WERI-Rb-1 (cell line): ENCODE measurements around the gene PC.

Experiments used
- DNase-seq: peaks from one replicate; pipeline ENCODE4 v3.0.0-alpha.2; 2020
- H3K27ac ChIP-seq: fragments of 250-450 bp; sonication (Bioruptor Pico); 2 replicates; pipeline ENCODE4 v1.5.1; 2020; ENCODE audit warnings: mild to moderate bottlenecking, moderate library complexity
- H3K27me3 ChIP-seq: fragments of 250-450 bp; sonication (Bioruptor Pico); 2 replicates; pipeline ENCODE4 v1.5.1; 2021; ENCODE audit warnings: mild to moderate bottlenecking, low read depth, moderate library complexity; ENCODE audit not compliant: insufficient read depth, severe bottlenecking
- H3K36me3 ChIP-seq: fragments of 250-450 bp; sonication (Bioruptor Pico); 2 replicates; pipeline ENCODE4 v1.5.1; 2020; ENCODE audit warnings: mild to moderate bottlenecking, moderate library complexity
- H3K4me3 ChIP-seq: 2 replicates; pipeline ENCODE4 v1.5.1; 2011; ENCODE audit warnings: low read depth, mild to moderate bottlenecking, control low read depth, low read length
- H3K9me3 ChIP-seq: fragments of 250-450 bp; sonication (Bioruptor Pico); 2 replicates; pipeline ENCODE4 v1.5.1; 2021; ENCODE audit warnings: mild to moderate bottlenecking, moderate library complexity; ENCODE audit not compliant: severe bottlenecking
- TF ChIP-seq, protein P1 (sequence below): IDR thresholded peaks from 2 replicates; pipeline ENCODE4 v1.5.1; 2011; ENCODE audit warnings: low read depth, mild to moderate bottlenecking, control low read depth, inconsistent platforms, low read length

The PC gene

DNA sequence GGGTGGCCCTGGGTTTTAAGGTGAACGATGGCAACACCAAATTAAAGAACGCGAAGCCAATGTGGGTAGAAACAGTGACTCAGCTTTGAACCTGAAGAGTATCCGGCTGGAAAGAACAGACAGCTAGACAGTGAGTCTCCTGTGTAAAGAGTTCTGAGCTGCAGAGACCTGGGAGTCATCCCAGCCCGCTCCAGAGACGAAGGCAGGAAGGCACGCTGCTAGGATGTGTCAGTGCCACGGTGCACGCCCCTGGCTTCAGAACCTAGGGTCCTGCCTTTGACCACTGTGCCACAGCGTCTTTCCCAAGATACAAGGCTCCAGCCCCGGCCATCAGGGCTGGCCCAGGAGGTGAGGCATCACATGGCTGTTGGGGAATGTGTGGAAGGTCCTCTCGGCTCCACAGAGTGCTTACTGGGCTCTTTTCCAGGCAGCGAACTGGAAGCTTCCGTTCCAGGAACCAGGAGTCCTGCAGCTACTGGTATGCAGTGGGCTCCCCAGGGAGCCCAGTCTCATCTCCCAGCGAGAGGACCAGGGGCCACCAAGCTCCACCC lies 71.4 kb downstream of the PC start:
- Histone ChIP-seq H3K27me3 (no peaks in the 10 kb centered on the region), H3K27ac (no peak overlapping the region), H3K36me3 (no peaks in the 10 kb centered on the region), H3K4me3 (no peak overlapping the region), H3K9me3 (no peaks in the 10 kb centered on the region)
- DNase-seq: no peak
- TF ChIP-seq, protein P1, sequence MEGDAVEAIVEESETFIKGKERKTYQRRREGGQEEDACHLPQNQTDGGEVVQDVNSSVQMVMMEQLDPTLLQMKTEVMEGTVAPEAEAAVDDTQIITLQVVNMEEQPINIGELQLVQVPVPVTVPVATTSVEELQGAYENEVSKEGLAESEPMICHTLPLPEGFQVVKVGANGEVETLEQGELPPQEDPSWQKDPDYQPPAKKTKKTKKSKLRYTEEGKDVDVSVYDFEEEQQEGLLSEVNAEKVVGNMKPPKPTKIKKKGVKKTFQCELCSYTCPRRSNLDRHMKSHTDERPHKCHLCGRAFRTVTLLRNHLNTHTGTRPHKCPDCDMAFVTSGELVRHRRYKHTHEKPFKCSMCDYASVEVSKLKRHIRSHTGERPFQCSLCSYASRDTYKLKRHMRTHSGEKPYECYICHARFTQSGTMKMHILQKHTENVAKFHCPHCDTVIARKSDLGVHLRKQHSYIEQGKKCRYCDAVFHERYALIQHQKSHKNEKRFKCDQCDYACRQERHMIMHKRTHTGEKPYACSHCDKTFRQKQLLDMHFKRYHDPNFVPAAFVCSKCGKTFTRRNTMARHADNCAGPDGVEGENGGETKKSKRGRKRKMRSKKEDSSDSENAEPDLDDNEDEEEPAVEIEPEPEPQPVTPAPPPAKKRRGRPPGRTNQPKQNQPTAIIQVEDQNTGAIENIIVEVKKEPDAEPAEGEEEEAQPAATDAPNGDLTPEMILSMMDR: no peak

GRCh38 chr11:66885950-66886440 lies 72.2 kb downstream of the PC start:
- TF ChIP-seq, protein P1: no peak
- H3K27me3 ChIP-seq: no peaks in the 10 kb centered on the region
- H3K4me3 ChIP-seq: no peak overlapping the region
- no peak overlapping the region for H3K27ac ChIP-seq
- H3K36me3 ChIP-seq: no peaks in the 10 kb centered on the region
- no peak for DNase-seq
- H3K9me3 ChIP-seq: no peaks in the 10 kb centered on the region

GRCh38 chr11:66885469-66885868 lies 72.7 kb downstream of the PC start:
- Histone ChIP-seq H3K27ac (no peak overlapping the region), H3K9me3 (no peaks in the 10 kb centered on the region), H3K4me3 (no peak overlapping the region), H3K36me3 (no peaks in the 10 kb centered on the region), H3K27me3 (no peaks in the 10 kb centered on the region)
- DNase-seq: no peak
- TF ChIP-seq, protein P1: no peak

DNA sequence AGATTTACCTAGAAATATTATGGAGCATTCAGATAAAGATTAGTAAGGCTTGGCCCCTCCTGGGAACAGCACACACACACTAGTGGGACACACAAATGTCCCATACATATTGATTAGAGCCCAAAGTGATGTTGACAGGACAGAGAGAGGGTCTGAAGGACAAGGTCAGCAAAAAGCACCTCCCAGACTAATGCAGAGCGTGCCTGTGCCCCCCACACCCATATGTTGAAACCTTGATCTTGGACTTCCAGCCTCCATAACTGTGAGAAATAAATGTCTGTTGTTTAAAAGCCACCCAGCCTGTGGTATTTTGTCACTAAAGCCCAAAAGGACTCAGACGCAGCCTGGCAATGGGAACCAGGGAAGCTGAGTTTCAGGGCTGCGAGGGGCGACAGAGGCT lies 73.7 kb downstream of the PC start:
- Histone ChIP-seq H3K4me3 (no peak overlapping the region), H3K27me3 (no peaks in the 10 kb centered on the region), H3K36me3 (no peaks in the 10 kb centered on the region), H3K27ac (no peak overlapping the region), H3K9me3 (no peaks in the 10 kb centered on the region)
- no peak for DNase-seq
- TF ChIP-seq, protein P1: no peak

DNA sequence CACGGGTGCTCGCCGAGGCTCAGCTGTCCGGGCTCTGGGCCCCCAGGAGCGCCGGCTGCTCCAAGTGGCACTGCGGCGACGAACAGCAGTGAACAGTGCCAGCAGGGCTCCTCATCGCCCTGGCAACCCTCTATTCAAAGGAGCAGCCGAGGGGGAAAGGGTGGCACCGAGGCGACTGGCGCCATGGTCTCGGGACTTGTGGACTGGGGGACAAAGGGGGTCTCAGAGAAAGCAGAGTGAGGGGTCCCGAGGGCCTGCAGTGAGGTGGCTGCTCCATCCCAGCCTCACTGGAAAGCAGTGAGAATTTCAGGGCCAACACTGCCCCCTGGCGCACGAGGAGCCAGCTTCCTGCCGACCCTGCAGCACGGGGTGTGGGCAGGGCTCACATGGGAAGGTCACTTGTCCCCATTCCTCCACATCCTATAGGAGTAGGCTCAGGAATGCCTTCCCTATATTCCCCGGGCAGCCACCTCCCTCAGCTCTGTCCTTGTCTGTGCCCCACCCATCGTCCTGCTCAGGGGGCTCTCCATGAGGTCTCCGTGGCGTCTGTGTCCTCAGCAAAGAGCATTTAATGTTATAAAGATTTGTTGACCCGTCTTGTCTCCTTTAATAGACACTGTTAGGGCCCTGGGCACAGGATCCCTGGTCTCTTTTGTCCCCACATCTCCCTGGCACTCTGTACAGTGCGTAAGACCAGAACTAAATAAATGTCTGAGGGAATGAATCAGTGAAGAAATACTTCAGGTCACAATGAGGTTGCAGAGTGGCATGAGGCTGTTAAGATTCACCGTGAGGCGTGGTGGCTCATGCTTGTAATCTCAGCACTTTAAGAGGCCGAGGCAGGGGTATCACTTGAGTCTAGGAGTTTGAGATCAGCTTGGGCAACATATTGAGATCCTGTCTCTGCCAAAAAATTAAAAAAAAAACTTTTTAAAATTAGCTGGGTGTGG lies 74.9 kb downstream of the PC start:
- no peaks in the 10 kb centered on the region for H3K36me3 ChIP-seq
- TF ChIP-seq, protein P1: peak; percentile 95
- no peak overlapping the region for H3K27ac ChIP-seq
- no peaks in the 10 kb centered on the region for H3K9me3 ChIP-seq
- H3K27me3 ChIP-seq: no peaks in the 10 kb centered on the region
- DNase-seq: peak; percentile 87
- H3K4me3 ChIP-seq: no peak overlapping the region
